PC-9 (cell line): ENCODE measurements around the gene ZBTB7C.

Experiments
- CTCF ChIP-seq: fragments of 200-600 bp; sonication (generic); conservative IDR thresholded peaks from 2 replicates; pipeline ENCODE4 v1.6.1; 2017; ENCODE audit warnings: mixed run types, antibody characterized with exemption, mild to moderate bottlenecking, moderate library complexity
- EZH2 ChIP-seq: fragments of 200-600 bp; sonication (generic); IDR thresholded peaks from 2 replicates; pipeline ENCODE4 v1.8.0; 2017; ENCODE audit warnings: antibody characterized with exemption, low read depth

DNA sequence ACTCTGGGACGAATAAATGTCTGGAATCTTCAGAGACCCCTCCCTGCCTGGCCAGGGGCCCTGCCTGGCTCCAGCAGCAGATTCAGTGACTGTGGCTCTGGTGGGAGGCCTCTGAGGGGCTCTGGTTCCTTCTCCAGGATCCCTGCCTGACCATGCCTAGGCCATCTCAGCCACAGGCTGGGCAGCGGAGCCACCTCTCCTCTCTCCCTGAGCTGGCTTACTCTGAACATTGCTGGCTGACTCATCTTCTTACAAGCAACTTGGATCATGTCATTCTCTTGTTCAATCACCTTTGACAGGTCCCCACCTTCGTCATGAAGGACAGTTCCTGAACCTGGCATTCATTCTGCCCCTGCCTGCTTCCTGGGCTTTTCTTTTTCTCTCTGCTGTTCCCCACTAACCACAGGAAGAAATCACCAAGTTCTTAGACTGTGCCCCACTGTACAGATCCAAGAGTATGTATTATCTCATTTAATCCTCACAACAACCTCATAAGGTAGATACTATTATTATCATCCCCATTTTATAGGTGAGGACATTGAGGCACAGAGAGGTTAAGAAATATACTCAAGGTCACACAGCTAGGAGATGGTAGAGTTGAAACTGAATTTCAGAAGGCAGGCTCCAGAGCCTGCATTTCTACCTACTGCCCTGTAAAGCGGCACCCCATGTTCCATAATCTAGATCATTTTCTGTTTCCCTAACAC, 323.2 kb downstream of the ZBTB7C start:
- TF ChIP-seq CTCF, result no peak
- no peak for TF ChIP-seq EZH2
